Measurements from ENCODE around the gene PCDHB8.
A peak's percentile ranks its signal among the peaks of the same experiment; 100 is the strongest.
"Not testable (repeated sequence)": the region's sequence is repeated elsewhere in the genome, so short reads cannot be mapped to it uniquely, and the experiment has no call there.

Gene PCDHB8

GRCh38 chr5:141180313-141180712 is 2.7 kb downstream of the PCDHB8 start:
- in situ Hi-C loops (cut with HindIII; ENCODE audit: low sequenced_read_pairs): no loop called here
- no peak for DNase-seq (ENCODE audit: low read depth, low spot score)
- no peak for TF ChIP-seq CTCF (IDR thresholded peaks at IDR 0.05; ENCODE audit: low read depth, low read length)
- no peak overlapping the region for H3K4me3 ChIP-seq (ENCODE audit: low read depth, low read length)

GRCh38 chr5:141182248-141182647 is 4.7 kb downstream of the PCDHB8 start, which contains the start of gene PCDHB16:
Gene PCDHB16 (plus strand): TSS chr5:141182387. CDS start chr5:141182560, 173 bp downstream.
- no peak for DNase-seq (ENCODE audit: low read depth, low spot score)
- no peak for TF ChIP-seq CTCF (IDR thresholded peaks at IDR 0.05; ENCODE audit: low read depth, low read length)
- no peak within 1 kb of the TSS for H3K4me3 ChIP-seq (ENCODE audit: low read depth, low read length)
- in situ Hi-C loops (cut with HindIII; ENCODE audit: low sequenced_read_pairs): no loop called here

- H3K4me3 ChIP-seq (ENCODE audit: low read depth, low read length); DNase-seq (ENCODE audit: low read depth, low spot score); in situ Hi-C loops (cut with HindIII; ENCODE audit: low sequenced_read_pairs): not testable (repeated sequence)
Observed at GRCh38 chr5:141184117-141184855, 6.7 kb downstream of the PCDHB8 start.

GRCh38 chr5:141186897-141187512 is 9.4 kb downstream of the PCDHB8 start, which contains the start of gene PCDHB9:
Gene PCDHB9 (plus strand): TSS chr5:141187161. CDS start chr5:141187319, 158 bp downstream.
- in situ Hi-C loops (cut with HindIII; ENCODE audit: low sequenced_read_pairs): no loop called here
- no peak for TF ChIP-seq CTCF (IDR thresholded peaks at IDR 0.05; ENCODE audit: low read depth, low read length)
- H3K4me3 ChIP-seq (ENCODE audit: low read depth, low read length): no peak within 1 kb of the TSS
- no peak for DNase-seq (ENCODE audit: low read depth, low spot score)

- DNase-seq (ENCODE audit: low read depth, low spot score); H3K4me3 ChIP-seq (ENCODE audit: low read depth, low read length); in situ Hi-C loops (cut with HindIII; ENCODE audit: low sequenced_read_pairs): not testable (repeated sequence)
Observed at GRCh38 chr5:141188682-141189081, 11.1 kb downstream of the PCDHB8 start.

- in situ Hi-C loops (cut with HindIII; ENCODE audit: low sequenced_read_pairs): not testable (repeated sequence)
Observed at GRCh38 chr5:141189131-141189530, 11.5 kb downstream of the PCDHB8 start.

GRCh38 chr5:141192110-141192725 is 14.6 kb downstream of the PCDHB8 start, which contains the start of gene PCDHB10:
Gene PCDHB10 (plus strand): TSS chr5:141192353. CDS start chr5:141192553, 200 bp downstream.
- peak; percentile 25 for TF ChIP-seq CTCF (IDR thresholded peaks at IDR 0.05; ENCODE audit: low read depth, low read length)
- DNase-seq (ENCODE audit: low read depth, low spot score): no peak
- peak within 1 kb of the TSS; percentile 13 for H3K4me3 ChIP-seq (ENCODE audit: low read depth, low read length)
- in situ Hi-C loops (cut with HindIII; ENCODE audit: low sequenced_read_pairs): no loop called here

More at GRCh38 chr5:141189131-141189530, 11.5 kb downstream of the PCDHB8 start:
- not testable (repeated sequence) for DNase-seq (ENCODE audit: low read depth, low spot score); H3K4me3 ChIP-seq (ENCODE audit: low read depth, low read length)

GRCh38 chr5:141194332-141194731 is 16.7 kb downstream of the PCDHB8 start:
- DNase-seq (ENCODE audit: low read depth, low spot score); in situ Hi-C loops (cut with HindIII; ENCODE audit: low sequenced_read_pairs); H3K4me3 ChIP-seq (ENCODE audit: low read depth, low read length): not testable (repeated sequence)

Measured in astrocyte of the spinal cord (primary cell).